GM18526 (cell line): Measurements from ENCODE around the gene SORCS3.

Source experiments
- POLR2A ChIP-seq: IDR thresholded peaks from 3 replicates; pipeline ENCODE4 v1.6.1; 2011; ENCODE audit not compliant: insufficient read length; ENCODE audit errors: extremely low read depth

Gene SORCS3

GRCh38 chr10:105070249-105070648 is 429.2 kb downstream of the SORCS3 start:
- no peak for TF ChIP-seq POLR2A

- TF ChIP-seq POLR2A = no peak
Observed at GRCh38 chr10:105070952-105071351, 429.9 kb downstream of the SORCS3 start.

- TF ChIP-seq POLR2A = no peak
Observed at GRCh38 chr10:105071980-105072379, 430.9 kb downstream of the SORCS3 start.

GRCh38 chr10:105073999-105074398 is 432.9 kb downstream of the SORCS3 start:
- no peak for TF ChIP-seq POLR2A

- no peak for TF ChIP-seq POLR2A
Observed at GRCh38 chr10:105075031-105075430, 433.9 kb downstream of the SORCS3 start.

GRCh38 chr10:105085980-105086379 is 444.9 kb downstream of the SORCS3 start:
- no peak for TF ChIP-seq POLR2A

- TF ChIP-seq POLR2A = no peak
Observed at GRCh38 chr10:105094048-105094447, 453.0 kb downstream of the SORCS3 start.

GRCh38 chr10:105096316-105096715 is 455.2 kb downstream of the SORCS3 start:
- TF ChIP-seq POLR2A = no peak

- TF ChIP-seq POLR2A = no peak
Observed at GRCh38 chr10:105102977-105103376, 461.9 kb downstream of the SORCS3 start.

- TF ChIP-seq POLR2A = no peak
Observed at GRCh38 chr10:105104297-105104696, 463.2 kb downstream of the SORCS3 start.

- TF ChIP-seq POLR2A = no peak
Observed at GRCh38 chr10:105109164-105109563, 468.1 kb downstream of the SORCS3 start.

- TF ChIP-seq POLR2A = no peak
Observed at GRCh38 chr10:105112862-105113261, 471.8 kb downstream of the SORCS3 start.

- no peak for TF ChIP-seq POLR2A
Observed at GRCh38 chr10:105113666-105114065, 472.6 kb downstream of the SORCS3 start.

- no peak for TF ChIP-seq POLR2A
Observed at GRCh38 chr10:105121743-105122142, 480.7 kb downstream of the SORCS3 start.

GRCh38 chr10:105128111-105128510 is 487.0 kb downstream of the SORCS3 start:
- no peak for TF ChIP-seq POLR2A

- TF ChIP-seq POLR2A = no peak
Observed at GRCh38 chr10:105138358-105138757, 497.3 kb downstream of the SORCS3 start.

- no peak for TF ChIP-seq POLR2A
Observed at GRCh38 chr10:105139363-105139896, 498.3 kb downstream of the SORCS3 start.
